Activated CD8-positive, alpha-beta memory T cell treated with anti-CD3 and anti-CD28 coated beads, Interleukin-2, amount 50 U/mL, for 1 hour (primary cell): ENCODE measurements around the gene PROKR1.
"Not testable (repeated sequence)": the region's sequence is repeated elsewhere in the genome, so short reads cannot be mapped to it uniquely, and the experiment has no call there.

Experiments used
- DNase-seq: peaks from one replicate; pipeline ENCODE4 v3.0.0-alpha.2; 2020; ENCODE audit errors: extremely low read depth

PROKR1 gene

GRCh38 chr2:68658266-68658665 lies 14.9 kb downstream of the PROKR1 start:
- no peak for DNase-seq

GRCh38 chr2:68659081-68659480 lies 15.7 kb downstream of the PROKR1 start:
- DNase-seq: no peak

DNA sequence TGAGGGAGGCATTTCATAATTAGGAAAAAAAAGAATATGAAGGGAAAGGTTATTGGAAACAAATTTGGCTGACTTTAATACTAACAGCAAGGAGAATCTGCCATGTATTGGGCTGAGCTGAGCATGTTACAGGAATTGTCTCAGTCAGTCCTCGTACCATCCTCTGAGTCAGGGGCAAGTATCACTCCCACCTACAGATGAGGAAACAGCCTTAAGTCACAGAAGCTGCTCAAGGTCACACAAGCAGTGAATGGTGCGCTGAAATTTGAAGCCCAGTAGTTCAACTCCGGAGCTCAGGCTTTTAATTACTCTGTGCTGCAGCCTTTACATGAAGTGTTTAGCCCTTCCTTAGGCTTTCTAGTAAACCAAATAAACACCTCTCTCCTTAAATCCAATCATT lies 17.3 kb downstream of the PROKR1 start:
- DNase-seq: no peak

- DNase-seq: no peak
These were observed 19.1 kb downstream of the PROKR1 start for GRCh38 chr2:68662466-68662865.

GRCh38 chr2:68663371-68664156 lies 20.2 kb downstream of the PROKR1 start:
- DNase-seq: no peak

- DNase-seq: no peak
These were observed 24.0 kb downstream of the PROKR1 start for GRCh38 chr2:68667371-68667770.

- DNase-seq: no peak
These were observed 26.3 kb downstream of the PROKR1 start for GRCh38 chr2:68669651-68670050.

- no peak for DNase-seq
These were observed 28.6 kb downstream of the PROKR1 start for GRCh38 chr2:68671961-68672360.

DNA sequence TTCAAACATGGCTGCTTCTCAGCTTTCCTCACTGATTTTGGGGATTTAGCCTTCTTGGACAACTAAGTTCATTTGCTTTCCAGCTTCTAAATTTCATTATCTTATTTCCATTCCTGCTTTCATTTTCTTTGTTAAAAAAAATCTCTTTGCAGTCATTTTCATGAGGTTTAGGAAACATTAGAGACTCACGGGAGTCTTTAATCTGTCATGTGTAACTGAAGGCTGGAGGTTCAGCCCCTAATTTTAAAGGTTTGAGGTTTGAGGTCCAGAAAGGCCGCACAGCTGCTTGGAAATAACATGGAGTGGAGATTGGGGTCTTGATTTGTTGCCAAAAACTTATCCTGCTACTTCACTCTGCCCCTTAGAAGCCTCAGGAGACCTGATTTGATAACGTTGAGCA lies 30.3 kb downstream of the PROKR1 start:
- DNase-seq: no peak

DNA sequence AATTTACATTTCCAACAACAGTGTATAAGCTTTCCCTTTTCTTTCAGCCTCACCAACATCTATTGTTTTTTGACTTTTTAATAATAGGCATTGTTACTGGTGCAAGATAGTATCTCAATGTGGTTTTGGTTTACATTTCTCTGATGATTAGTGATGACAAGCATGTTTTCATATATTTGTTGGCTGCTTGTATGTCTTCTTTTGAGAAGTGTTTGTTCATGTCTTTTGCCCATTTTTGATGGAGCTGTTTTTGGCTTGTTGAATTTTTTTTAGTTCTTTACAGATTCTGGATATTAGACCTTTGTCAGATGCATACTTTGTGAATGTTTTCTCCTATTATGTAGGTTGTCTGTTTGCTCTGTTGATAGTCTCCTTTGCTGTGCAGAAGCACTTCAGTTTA lies 32.1 kb downstream of the PROKR1 start:
- DNase-seq: no peak

DNA sequence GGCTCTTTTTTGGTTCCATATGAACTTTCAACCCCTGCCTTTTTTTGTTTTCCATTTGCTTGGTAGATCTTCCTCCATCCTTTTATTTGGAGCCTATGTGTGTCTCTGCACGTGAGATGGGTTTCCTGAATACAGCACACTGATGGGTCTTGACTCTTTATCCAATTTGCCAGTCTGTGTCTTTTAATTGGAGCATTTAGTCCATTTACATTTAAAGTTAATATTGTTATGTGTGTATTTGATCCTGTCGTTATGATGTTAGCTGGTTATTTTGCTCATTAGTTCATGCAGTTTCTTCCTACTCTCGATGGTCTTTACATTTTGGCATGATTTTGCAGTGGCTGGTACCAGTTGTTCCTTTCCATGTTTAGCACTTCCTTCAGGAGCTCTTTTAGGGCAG lies 34.5 kb downstream of the PROKR1 start:
- not testable (repeated sequence) for DNase-seq

- DNase-seq: not testable (repeated sequence)
These were observed 36.0 kb downstream of the PROKR1 start for GRCh38 chr2:68679166-68679916.

DNA sequence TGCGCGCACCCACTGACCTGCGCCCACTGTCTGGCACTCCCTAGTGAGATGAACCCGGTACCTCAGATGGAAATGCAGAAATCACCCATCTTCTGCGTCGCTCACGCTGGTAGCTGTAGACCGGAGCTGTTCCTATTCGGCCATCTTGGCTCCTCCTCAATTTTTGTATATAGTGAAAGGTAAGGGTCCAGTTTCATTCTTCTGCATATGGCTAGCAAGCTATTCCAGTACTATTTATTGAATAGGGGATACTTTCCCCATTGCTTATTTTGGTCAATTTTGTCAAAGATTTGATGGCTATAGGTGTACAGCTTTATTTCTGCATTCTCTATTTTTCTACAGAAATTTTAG lies 36.5 kb downstream of the PROKR1 start:
- DNase-seq: not testable (repeated sequence)

DNA sequence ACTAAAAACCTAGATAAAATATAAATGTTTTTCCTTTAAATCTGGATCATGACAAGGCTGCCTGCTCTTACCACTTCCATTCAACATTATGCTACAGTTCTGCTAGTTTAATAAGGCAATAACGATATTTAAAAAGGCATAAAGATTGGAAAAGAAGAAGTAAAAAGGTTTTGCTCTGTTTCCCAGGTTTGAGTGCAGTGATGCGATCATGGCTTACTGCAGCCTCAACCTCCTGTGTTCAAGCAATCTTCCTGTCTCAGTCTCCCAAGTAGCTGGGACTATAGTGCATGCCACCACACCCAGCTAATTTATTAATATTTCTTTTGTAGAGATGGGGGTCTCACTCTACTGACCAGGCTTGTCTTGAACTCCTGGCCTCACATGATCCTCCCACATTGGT lies 40.8 kb downstream of the PROKR1 start:
- no peak for DNase-seq

DNA sequence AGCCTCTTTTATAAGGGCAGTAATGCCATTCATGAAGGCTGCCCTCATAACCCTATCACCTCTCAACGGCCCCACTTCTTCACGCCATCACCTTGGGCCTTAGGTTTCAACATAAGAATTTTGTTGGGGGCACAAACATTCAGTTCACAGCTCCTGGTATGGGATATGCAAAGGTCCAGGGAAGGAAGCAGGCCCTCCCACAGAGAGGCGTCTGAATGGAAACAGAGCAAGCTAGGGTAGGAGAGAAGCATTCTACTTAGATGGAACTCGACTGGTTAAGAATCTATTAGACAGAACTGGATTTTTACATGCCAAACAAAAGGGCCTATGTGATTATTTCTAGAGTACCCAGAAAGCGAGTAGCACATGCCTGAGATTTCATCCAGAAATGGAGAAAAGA lies 42.8 kb downstream of the PROKR1 start:
- DNase-seq: no peak

- no peak for DNase-seq
These were observed 43.6 kb downstream of the PROKR1 start for GRCh38 chr2:68687018-68687417.

DNA sequence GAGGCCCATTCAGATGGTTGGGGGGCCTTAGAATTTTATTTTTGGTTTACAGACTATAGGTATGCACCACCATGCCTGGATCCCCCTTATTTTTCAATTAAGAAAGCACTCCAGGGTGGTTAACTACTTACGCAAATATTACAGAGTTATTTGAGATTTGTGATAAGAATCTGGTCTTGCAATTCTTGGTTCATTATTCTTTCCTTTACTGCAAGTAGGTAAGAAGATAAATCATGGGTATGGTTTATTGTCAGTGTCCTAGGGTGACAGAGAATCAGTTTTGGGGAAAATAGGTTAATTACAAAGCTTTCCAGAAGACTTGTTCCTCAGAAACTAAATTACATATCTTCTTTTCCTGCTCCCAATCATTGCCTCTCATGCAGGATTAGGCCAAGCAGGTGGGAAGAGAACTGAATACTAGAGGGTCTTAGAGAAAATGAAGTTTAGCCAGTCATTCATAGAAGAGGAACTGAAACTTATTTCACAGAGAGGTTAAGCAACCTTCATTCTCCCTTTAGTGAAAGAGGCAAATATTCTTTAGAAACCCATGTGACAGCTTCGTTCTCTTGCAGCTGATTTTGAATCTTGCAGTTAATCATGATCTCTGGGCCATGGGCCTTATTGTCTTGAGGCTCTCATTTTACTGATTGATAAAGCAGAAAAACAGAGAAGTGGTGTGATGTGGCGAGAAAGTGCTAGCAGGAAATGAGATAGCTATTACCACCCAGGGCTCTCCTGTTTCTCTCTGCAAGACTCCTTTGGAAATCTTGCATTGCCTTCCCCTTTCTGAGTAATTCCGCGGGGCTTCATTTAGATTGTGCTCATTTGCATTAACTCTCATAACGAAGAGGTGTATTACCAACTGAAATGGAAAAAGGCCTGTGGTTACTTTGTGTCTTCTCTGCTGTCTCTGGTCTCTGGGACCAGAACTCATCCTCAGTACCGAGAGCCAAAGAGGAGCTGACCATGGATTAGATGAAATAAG lies 46.5 kb downstream of the PROKR1 start:
- no peak for DNase-seq

DNA sequence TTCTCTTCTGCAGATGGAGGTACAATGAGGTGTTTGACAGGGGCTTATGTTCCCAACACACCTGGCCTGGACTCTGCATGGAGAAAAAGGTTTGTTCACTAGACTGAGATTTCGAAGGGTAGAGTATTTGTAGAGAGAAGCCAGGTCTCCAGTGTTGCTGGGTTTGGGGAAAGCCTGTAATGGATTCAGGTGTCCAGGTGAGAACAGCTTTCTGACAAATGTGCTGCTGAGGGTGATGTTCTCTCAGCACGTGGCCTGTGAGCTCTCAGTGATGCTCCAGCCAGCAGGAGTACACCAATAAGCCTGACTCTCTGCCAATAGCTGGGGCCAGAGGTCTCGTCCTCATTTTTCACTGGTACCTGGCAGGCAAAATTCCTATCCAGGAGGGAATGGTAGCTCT lies 47.5 kb downstream of the PROKR1 start:
- no peak for DNase-seq

DNA sequence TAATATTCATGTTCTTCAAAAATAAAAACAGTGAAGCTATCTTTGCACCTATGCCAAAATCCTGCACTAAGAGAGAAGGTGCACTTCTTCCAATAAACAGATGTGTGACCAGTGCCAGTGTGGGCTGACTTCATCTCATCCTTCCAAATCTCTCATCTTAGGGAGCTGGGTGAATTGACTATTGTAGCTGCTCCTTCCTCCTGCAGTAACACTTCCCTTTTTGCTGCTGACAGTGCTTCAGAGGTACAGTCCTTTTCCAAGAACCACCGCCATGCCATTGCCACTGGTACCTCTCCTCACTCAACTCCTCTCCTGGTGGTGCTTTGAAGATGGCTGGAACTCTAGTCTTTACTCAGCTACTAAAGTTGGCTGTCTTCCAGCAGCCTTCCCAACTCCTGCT lies 49.1 kb downstream of the PROKR1 start:
- DNase-seq: no peak

DNA sequence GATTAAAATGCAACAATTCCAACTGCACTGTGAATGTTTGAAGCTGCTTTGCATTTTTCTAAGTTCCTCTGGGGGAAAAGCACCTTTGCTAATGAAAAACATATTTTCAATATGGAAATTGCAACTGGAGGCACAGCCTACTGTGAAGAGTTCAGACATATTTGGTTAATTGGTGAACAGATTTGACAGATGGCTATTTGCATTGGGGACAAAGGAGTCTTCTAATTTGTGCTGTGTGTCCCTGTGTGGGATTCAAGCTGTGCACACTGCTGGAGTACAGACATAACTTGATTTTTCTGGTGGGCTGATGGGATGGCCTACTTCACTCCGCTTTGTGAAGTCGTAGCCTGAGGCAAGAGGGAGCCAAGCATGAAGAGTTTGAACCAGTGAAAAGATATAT lies 50.6 kb downstream of the PROKR1 start:
- DNase-seq: no peak

DNA sequence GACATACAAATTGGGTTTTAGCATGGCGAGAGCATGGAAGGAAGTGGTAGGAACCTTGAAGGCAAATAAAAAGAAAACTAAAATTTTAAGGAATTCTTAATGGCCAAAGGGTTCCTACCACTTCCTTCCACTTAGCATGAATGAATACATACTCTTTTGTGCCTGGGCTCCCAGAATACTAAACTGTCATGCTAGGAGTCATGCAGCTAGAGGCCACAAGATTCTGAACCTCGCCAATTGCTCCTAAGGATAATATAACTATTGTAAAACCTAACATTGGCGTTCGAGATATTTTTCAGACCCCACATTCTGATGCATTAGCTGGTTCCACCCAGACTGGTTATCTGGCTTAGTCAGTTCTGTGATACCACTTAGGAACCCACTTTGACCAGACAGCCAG lies 52.6 kb downstream of the PROKR1 start:
- DNase-seq: no peak

GRCh38 chr2:68696554-68696953 lies 53.2 kb downstream of the PROKR1 start:
- no peak for DNase-seq
